ENCODE measurements around the gene MON2.

DNA sequence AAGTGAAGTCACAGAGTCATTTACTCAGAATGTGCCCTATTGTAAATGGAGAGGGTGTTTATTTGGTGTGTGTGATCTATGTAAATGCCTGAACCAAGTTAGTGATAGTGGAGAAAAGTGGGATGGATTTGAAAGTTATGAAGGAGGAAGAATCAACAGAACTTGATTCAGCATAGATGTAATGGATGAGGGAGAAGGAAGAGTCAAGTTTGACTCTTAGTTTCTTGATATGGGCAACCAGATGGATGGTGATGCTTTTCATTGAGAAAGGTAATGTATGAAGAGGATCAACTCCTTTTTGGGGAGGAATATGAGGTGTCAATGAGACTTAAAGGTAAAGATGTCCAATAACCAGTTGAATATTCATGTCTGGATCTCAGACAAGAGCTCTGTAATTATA is 6.7 kb upstream of the MON2 start:
- TF ChIP-seq POLR2AphosphoS5 (IDR thresholded peaks at IDR 0.05) (no peak), POLR2A (IDR thresholded peaks at IDR 0.05) (no peak)
- TF ChIP-seq, protein P1, sequence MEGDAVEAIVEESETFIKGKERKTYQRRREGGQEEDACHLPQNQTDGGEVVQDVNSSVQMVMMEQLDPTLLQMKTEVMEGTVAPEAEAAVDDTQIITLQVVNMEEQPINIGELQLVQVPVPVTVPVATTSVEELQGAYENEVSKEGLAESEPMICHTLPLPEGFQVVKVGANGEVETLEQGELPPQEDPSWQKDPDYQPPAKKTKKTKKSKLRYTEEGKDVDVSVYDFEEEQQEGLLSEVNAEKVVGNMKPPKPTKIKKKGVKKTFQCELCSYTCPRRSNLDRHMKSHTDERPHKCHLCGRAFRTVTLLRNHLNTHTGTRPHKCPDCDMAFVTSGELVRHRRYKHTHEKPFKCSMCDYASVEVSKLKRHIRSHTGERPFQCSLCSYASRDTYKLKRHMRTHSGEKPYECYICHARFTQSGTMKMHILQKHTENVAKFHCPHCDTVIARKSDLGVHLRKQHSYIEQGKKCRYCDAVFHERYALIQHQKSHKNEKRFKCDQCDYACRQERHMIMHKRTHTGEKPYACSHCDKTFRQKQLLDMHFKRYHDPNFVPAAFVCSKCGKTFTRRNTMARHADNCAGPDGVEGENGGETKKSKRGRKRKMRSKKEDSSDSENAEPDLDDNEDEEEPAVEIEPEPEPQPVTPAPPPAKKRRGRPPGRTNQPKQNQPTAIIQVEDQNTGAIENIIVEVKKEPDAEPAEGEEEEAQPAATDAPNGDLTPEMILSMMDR (IDR thresholded peaks at IDR 0.05): no peak
